HepG2 (cell line): Measurements from ENCODE around the gene CST4. TPM values are rescaled to one million over a fixed set of nuclear protein-coding genes. Genes with fewer than 3 reads are reported as not detected.

ENCODE experiments used
- ATRX ChIP-seq: sonication (generic); formaldehyde crosslinking; IDR thresholded peaks from 2 replicates; pipeline ENCODE4 v1.4.0; 2020; ENCODE audit warnings: missing genetic modification reagents, borderline replicate concordance
- BRCA1 ChIP-seq: sonication (generic); formaldehyde crosslinking; IDR thresholded peaks from 2 replicates; pipeline ENCODE4 v1.4.0; 2020; ENCODE audit warnings: missing genetic modification reagents
- FOXJ3 ChIP-seq: sonication (generic); formaldehyde crosslinking; IDR thresholded peaks from 2 replicates; pipeline ENCODE4 v1.4.0; 2020; ENCODE audit warnings: missing genetic modification reagents, mild to moderate bottlenecking, borderline replicate concordance
- FOXK1 ChIP-seq: sonication (generic); formaldehyde crosslinking; IDR thresholded peaks from 2 replicates; pipeline ENCODE4 v1.4.0; 2020; ENCODE audit warnings: low read depth, missing genetic modification reagents, borderline replicate concordance
- HIC2 ChIP-seq: sonication (generic); formaldehyde crosslinking; IDR thresholded peaks from 2 replicates; pipeline ENCODE4 v1.9.0; 2022; ENCODE audit warnings: low read depth, missing genetic modification reagents
- PATZ1 ChIP-seq: sonication (generic); formaldehyde crosslinking; IDR thresholded peaks from 2 replicates; pipeline ENCODE4 v1.4.0; 2020; ENCODE audit warnings: missing genetic modification reagents
- POGK ChIP-seq: sonication (generic); formaldehyde crosslinking; conservative IDR thresholded peaks from 2 replicates; pipeline ENCODE4 v1.8.0; 2022; ENCODE audit warnings: mild to moderate bottlenecking, moderate library complexity, missing genetic modification reagents
- RBFOX2 ChIP-seq: fragments of 200-400 bp; formaldehyde crosslinking; IDR thresholded peaks from 2 replicates; pipeline ENCODE4 v1.6.1; 2017; ENCODE audit warnings: low read depth, mild to moderate bottlenecking, low read length
- SMAD1 ChIP-seq: sonication (generic); formaldehyde crosslinking; IDR thresholded peaks from 2 replicates; pipeline ENCODE4 v1.4.0; 2020; ENCODE audit warnings: missing genetic modification reagents, low read depth, mild to moderate bottlenecking, borderline replicate concordance
- TOE1 ChIP-seq: sonication (generic); formaldehyde crosslinking; IDR thresholded peaks from 2 replicates; pipeline ENCODE4 v1.4.0; 2020; ENCODE audit warnings: mild to moderate bottlenecking, missing genetic modification reagents
- ZFP1 ChIP-seq: IDR thresholded peaks from 2 replicates; pipeline ENCODE4 v1.6.1; 2016
- ZFP36L2 ChIP-seq: sonication (generic); formaldehyde crosslinking; IDR thresholded peaks from 2 replicates; pipeline ENCODE4 v1.4.0; 2020; ENCODE audit warnings: missing genetic modification reagents
- ZNF30 ChIP-seq: sonication (generic); formaldehyde crosslinking; IDR thresholded peaks from 2 replicates; pipeline ENCODE4 v1.5.0; 2020; ENCODE audit warnings: mild to moderate bottlenecking, missing genetic modification reagents
- polyA plus RNA-seq, 8 experiments: library from polyadenylated mRNA; depleted of rRNA in 3 of 8; stranded (reverse) in 7 of 8; unstranded in 1 of 8; fragments of >200 nt; fragmentation: Illumina TruSeq in 4 of 8; extraction: Trizol in 4 of 8; gene quantifications; 2 replicates each; pipeline versions ENCODE4 v1.2.1 to v1.2.3, GENCODE V29; 2011 to 2016; ENCODE audit warnings: low read depth in 4 of 8, missing spikeins in 1 of 8, mixed read lengths in 1 of 8; ENCODE audit not compliant: insufficient read depth in 1 of 8
- total RNA-seq, 5 experiments: library from RNA; depleted of rRNA; stranded (reverse); fragments of >200 nt; fragmentation: Illumina TruSeq; extraction: Trizol; gene quantifications; 2 replicates each; pipeline ENCODE4 v1.2.3, GENCODE V29; 2016; ENCODE audit warnings: low read depth in 1 of 5
- TF ChIP-seq, protein P1 (sequence below): sonication (generic); formaldehyde crosslinking; conservative IDR thresholded peaks from 2 replicates; pipeline ENCODE4 v1.8.0; 2022; ENCODE audit warnings: low read depth, missing genetic modification reagents
- TF ChIP-seq, protein P2 (sequence below): sonication (generic); formaldehyde crosslinking; IDR thresholded peaks from 2 replicates; pipeline ENCODE4 v1.4.0; 2020; ENCODE audit warnings: missing genetic modification reagents, borderline replicate concordance
- TF ChIP-seq, protein P3 (sequence below): sonication (generic); formaldehyde crosslinking; IDR thresholded peaks from 2 replicates; pipeline ENCODE4 v1.5.0; 2020; ENCODE audit warnings: missing genetic modification reagents

CST4 gene
- total and polyA plus RNA-seq, 2 of the 13 experiments (the other 11 are each of a cell fraction or from before 2014, with no cell fraction given) = not detected

DNA sequence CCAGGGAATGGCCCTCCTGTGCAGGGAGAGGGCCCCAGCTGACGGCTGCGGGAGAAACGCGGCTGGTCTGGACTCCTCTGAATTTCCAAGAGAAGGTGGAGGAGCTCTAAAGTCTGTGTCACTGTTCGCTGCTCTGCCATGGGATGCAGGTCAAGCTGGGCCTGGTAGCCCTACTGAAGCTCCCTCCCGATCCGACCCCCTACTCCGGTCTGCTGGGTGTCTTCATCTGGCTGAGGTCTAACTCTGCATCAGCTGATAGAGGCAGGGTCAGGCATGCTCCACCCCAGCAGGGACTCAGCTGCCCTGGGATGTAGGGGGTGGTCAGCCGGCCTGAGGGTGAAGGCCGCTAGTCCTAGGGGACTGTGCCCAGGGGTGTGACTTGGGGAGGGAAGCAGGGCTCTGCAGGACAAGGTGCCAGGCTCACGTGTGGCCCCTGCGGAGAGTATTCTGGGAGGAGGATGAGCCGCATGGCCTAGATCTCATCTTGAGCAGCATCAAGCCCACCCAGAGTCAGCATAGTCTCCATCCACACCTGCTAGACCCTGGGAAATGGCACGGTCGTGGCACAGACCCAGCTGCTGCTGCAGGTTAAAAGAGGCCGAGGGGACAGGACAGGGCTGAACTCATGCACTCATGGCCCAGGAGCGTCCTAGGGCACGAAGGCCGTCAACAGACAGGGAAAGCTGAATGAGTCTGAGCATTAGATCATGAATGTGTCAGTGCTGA lies 52.5 kb downstream of the CST4 start (continued):
- TF ChIP-seq, protein P1, sequence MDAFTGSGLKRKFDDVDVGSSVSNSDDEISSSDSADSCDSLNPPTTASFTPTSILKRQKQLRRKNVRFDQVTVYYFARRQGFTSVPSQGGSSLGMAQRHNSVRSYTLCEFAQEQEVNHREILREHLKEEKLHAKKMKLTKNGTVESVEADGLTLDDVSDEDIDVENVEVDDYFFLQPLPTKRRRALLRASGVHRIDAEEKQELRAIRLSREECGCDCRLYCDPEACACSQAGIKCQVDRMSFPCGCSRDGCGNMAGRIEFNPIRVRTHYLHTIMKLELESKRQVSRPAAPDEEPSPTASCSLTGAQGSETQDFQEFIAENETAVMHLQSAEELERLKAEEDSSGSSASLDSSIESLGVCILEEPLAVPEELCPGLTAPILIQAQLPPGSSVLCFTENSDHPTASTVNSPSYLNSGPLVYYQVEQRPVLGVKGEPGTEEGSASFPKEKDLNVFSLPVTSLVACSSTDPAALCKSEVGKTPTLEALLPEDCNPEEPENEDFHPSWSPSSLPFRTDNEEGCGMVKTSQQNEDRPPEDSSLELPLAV = no peak
- TF ChIP-seq POGK (CRISPR knock-in tag) (no peak), FOXK1 (CRISPR knock-in tag) (no peak), SMAD1 (0 out of 2 replicates have a peak, but pooled peaks have one; percentile 68), PATZ1 (CRISPR knock-in tag) (0 out of 2 replicates have a peak, but pooled peaks have one; percentile 8), FOXJ3 (CRISPR knock-in tag) (no peak), TOE1 (no peak), ATRX (CRISPR knock-in tag) (no peak), ZFP1 (CRISPR knock-in tag) (no peak), ZNF30 (CRISPR knock-in tag) (no peak), ZFP36L2 (CRISPR knock-in tag) (no peak), BRCA1 (CRISPR knock-in tag) (no peak), HIC2 (no peak), RBFOX2 (no peak)
- TF ChIP-seq, protein P2, sequence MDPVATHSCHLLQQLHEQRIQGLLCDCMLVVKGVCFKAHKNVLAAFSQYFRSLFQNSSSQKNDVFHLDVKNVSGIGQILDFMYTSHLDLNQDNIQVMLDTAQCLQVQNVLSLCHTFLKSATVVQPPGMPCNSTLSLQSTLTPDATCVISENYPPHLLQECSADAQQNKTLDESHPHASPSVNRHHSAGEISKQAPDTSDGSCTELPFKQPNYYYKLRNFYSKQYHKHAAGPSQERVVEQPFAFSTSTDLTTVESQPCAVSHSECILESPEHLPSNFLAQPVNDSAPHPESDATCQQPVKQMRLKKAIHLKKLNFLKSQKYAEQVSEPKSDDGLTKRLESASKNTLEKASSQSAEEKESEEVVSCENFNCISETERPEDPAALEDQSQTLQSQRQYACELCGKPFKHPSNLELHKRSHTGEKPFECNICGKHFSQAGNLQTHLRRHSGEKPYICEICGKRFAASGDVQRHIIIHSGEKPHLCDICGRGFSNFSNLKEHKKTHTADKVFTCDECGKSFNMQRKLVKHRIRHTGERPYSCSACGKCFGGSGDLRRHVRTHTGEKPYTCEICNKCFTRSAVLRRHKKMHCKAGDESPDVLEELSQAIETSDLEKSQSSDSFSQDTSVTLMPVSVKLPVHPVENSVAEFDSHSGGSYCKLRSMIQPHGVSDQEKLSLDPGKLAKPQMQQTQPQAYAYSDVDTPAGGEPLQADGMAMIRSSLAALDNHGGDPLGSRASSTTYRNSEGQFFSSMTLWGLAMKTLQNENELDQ (CRISPR knock-in tag) = no peak
- TF ChIP-seq, protein P3, sequence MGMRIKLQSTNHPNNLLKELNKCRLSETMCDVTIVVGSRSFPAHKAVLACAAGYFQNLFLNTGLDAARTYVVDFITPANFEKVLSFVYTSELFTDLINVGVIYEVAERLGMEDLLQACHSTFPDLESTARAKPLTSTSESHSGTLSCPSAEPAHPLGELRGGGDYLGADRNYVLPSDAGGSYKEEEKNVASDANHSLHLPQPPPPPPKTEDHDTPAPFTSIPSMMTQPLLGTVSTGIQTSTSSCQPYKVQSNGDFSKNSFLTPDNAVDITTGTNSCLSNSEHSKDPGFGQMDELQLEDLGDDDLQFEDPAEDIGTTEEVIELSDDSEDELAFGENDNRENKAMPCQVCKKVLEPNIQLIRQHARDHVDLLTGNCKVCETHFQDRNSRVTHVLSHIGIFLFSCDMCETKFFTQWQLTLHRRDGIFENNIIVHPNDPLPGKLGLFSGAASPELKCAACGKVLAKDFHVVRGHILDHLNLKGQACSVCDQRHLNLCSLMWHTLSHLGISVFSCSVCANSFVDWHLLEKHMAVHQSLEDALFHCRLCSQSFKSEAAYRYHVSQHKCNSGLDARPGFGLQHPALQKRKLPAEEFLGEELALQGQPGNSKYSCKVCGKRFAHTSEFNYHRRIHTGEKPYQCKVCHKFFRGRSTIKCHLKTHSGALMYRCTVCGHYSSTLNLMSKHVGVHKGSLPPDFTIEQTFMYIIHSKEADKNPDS (CRISPR knock-in tag) = no peak
